Stimulated activated CD8-positive, alpha-beta memory T cell treated with anti-CD3 and anti-CD28 coated beads, Interleukin-12 subunit alpha, Interleukin-12 subunit beta, amount 100 ng/mL, for 24 hours (primary cell): Measurements from ENCODE around the gene TENM3.

Source experiments
- DNase-seq: peaks from one replicate; pipeline ENCODE4 v3.0.0-alpha.2; 2020; ENCODE audit errors: extremely low read depth

TENM3 gene

DNA sequence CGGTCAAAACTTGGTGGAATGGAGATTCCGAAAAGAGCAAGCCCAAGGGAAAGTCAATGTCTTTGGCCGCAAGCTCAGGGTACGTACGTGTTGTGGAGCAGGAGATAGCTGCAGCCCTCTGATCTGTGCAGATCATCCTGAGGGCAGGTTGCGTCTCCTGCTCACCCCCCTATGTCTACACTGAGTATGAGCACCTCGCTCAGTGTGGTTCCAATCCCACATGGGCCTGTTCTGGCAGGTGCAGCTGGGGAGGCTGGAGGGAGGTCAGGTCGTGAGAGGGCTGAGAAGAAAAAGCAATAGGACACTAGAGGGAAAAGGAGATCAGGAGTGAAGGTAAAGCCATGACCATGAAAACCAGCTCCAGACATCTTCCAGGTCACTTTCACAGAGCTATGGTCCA lies 531.9 kb downstream of the TENM3 start:
- DNase-seq = no peak

DNA sequence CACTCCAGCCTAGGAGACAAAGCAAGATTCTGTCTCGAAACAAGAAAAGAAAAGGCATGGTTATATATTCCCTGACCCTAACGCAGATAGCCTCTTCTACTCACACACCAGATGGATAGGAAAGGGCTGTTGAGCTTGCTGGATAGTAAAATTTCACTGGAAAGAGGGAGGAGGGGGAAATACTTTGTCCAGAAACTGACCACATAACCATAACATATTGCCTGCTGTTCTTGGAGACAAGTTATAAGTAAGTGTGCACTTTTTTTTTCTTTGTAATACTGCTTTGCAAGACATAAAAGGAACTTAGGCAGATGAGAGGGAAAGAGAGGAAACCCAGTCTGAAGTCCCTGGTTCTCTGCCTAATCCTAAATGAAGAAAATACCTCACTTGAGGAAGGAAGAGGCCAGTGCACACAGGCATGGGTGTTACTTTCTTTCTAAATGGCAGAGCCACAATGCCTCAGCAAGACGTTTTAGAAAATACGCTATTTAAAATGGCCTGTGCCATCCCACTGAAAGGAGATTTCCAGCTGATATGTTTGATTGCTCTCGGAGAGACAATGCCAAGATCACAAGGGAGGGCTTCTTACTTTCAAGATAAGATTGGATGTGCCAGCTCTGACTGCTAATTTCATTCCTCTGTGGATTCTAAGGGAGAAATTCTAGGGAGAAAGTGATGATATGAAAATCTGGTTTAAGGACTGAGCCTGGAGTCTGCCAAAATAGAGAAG lies 533.3 kb downstream of the TENM3 start:
- DNase-seq = no peak

DNA sequence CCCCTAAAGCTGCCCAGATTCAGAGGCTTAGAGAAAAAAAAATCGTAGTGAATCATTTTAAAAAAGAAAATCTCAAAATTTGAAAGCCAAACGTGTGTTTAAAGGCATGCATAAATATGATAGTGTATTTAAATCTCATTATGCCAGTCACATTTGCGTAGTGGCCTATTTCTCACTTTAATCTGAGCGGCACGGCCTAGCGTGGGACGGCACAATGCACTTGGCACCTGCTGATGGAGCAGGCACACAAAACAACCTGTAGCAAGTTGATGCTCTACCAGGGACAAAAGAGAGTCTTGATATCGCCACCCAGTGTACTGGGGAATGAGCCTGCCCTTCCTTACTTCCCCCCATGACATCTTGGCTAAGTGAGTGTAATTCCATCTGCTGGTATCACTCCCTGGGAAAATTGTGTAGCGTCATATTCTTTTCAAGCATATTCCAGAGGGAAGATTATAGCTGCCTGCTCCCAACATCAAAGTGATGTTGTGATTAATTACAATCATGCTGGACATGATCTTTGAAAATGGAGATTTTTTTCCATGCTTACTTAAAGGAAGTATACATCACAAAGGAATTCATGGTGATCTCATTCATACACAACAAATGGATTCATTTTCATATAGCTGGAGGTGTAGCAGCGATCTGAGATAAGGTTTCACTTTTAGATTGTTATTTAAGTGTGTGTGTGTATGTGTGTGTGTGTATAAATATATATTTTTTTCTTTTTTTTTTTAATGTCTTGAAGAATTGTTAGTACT lies 535.2 kb downstream of the TENM3 start:
- DNase-seq = no peak

DNA sequence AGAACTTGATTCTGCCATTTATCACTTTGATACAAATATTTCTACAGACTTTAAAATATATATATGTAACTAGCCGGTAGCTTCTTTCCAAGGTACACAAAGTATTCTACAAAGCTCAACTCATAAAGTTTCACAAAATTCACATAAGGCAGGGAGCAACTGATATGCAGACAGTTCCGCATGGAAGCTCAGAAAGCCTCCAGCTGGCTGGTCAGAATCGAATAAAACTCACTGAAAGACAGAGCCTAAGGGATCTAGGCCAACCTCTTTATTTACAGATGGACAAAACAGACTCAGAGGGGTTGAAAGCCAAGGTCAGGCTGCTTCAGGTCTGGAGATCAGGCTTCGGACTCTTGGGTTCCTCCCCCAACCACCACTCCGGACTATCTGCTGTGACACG lies 543.8 kb downstream of the TENM3 start:
- no peak for DNase-seq

DNA sequence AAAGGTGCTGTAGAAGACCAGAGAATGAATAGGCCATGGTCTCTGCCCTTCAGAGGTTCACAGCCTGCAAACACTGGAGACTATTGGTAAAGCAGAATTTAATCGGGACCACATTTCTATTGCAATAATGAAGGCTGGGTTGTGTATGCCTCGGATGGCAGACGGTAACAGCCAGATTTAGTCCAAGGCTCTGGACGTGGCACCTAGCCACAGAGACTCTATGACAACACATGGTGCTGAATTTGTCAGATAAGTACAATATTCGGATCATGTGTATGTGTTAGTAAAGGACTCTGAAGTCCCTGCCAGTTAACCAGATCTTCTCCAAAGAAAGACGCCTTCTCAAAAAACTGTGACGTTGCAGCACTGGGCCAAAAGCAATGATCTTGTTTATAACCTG lies 545.0 kb downstream of the TENM3 start:
- no peak for DNase-seq

DNA sequence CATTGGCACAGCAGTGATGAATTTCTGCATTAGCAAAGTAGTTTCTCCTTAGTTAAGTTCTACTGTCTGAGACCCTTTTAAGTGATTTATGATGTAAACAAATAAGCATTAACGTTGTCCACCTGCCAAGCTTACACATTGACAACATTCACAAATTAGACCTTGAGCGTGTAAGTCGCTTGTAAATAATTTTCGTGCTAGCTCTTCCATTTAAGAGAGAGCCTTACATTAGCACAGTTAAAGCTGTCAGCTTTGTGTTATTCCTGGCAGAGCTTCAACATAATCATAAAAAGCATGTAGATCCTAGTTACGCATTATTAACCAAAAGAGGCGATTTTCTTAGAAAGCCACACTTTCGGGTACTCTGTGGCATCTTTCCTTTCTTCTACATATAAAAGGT lies 546.3 kb downstream of the TENM3 start:
- no peak for DNase-seq

DNA sequence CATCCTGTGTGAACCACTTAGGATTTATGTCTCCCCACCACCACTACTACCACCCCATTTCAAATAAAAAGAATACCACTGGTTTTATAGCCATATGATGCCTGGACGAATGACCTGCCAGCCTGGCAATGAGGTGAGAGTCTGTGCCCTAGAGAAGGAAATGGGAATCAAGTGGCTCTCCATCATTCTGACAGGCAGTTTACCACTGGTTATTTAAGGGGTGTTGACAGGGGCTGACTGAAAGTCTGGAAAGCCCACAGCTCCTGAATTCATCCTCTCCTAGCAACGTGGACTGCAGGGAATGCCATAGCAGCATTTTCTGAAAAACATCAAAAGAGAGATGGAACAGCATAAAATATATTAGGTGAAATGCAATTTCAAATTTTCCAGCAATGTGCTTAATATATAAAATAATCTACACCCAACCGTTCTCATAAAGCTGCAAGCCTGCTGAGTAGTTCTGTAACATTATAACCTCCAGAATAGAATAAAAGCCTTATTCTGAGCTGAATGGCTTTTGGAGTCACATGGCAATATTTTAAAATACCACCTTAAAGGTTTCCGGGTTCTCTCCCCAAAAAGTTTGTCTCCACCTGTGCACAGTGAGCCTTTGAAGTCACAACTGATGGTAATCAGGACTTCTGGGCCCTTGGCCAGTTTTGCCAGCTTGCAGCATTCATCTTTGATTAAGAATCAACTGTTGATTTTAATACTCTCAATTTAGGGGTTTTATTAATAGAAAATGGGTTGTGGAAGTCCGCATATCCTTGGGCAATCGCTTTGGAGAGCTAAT lies 552.4 kb downstream of the TENM3 start:
- no peak for DNase-seq

DNA sequence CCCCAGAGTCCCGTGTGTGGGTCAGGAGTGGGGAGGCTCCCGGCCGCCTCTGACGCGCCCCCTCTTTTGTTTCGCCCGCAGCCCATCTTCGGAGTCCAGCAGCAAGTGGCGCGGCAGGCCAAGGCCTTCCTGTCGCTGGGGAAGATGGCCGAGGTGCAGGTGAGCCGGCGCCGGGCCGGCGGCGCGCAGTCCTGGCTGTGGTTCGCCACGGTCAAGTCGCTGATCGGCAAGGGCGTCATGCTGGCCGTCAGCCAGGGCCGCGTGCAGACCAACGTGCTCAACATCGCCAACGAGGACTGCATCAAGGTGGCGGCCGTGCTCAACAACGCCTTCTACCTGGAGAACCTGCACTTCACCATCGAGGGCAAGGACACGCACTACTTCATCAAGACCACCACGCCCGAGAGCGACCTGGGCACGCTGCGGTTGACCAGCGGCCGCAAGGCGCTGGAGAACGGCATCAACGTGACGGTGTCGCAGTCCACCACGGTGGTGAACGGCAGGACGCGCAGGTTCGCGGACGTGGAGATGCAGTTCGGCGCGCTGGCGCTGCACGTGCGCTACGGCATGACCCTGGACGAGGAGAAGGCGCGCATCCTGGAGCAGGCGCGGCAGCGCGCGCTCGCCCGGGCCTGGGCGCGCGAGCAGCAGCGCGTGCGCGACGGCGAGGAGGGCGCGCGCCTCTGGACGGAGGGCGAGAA lies 556.5 kb downstream of the TENM3 start:
- DNase-seq = no peak

DNA sequence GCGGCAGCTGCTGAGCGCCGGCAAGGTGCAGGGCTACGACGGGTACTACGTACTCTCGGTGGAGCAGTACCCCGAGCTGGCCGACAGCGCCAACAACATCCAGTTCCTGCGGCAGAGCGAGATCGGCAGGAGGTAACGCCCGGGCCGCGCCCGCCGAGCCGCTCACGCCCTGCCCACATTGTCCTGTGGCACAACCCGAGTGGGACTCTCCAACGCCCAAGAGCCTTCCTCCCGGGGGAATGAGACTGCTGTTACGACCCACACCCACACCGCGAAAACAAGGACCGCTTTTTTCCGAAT lies 557.0 kb downstream of the TENM3 start:
- no peak for DNase-seq

DNA sequence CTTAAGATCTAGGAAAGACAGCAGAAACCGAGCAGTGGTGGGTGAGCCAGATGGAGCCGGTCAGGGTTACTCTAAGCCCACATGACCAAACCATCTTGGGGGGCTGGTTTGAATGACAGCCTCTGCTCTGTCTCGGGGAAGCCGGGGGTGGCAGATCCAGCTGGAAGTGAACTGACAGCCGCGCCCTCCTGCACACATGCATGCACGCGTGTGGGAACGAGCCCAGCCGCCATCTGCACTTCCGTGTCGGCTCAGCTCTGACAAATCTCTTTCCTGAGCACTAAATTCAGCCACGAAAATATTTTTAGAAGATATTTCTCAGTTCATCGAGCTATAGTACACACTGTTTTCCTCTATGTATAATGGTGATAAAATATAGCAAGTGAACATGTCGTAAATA lies 558.4 kb downstream of the TENM3 start:
- no peak for DNase-seq

DNA sequence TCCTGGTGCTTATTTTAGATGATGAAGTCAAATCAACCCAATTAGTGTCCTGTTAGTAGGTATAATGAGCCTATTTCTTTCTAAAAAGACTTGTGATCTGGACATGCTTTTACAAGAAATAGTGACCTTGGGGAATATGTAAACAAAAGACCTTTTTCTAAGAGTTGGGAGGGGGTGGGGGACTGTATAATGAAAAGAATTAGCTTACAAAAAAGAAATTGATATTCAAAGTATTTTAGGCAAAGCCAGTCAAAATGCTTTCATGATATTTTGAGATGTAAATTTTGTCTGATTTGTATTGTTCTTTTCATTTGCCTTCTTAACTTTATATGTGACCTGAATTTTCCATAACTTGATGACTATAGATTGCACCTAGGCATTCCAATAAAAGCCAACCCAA lies 559.4 kb downstream of the TENM3 start:
- no peak for DNase-seq

DNA sequence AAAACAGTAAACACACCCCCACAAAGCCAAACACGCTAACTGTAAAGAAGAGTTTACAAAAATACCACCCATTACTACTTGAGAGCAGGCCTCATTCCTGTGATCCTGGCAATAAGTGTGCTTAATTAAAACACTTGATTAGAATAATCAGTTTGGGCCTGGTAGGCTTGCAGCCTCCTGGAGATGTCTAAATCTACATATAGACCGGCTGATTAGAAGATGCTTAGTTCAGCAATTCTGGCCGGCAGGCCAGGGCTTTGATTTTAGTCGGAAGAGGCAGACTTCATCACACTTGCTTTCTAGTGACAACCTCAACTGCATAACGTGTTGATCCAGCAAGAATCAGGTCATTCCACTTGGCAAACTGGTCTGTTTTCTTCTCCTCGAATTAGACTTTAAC lies 560.0 kb downstream of the TENM3 start:
- no peak for DNase-seq

DNA sequence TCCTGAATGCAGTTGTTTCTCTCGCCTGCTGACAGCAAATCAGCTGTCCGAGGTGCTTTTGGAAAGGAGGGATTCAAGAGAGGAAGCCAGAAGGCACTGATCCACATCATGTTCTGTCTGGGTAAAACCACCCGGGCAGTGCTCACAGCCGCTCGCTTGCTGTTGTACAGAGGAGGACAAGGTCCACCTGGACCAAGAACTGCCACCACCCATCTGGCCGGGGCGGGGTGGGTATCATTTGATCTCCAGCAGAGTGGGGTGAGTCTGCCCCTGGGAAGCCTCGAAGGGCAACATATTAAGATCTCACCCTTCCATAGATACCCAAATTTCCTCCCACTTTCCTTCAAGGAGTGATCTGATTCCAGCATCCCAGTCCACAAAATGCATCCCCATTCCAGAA lies 560.9 kb downstream of the TENM3 start:
- no peak for DNase-seq

DNA sequence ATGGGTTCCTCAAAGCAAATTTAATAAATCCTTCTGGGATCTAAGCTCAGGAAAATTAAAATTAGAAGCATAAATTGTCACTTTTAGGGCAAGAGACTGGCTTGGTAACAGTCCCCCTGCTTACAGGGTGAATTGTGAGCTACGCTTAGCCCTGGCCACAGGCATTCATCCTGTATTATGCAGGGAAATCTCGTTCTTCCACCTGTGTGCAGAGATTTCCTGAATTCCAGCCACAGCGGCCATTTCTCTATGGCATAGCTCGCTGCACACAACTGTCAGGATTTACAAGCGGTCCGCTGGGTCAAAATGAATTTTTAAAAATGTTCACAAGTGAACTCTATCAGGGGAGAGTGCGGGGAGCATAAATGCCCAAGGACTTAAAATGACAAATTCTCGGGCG lies 562.1 kb downstream of the TENM3 start:
- no peak for DNase-seq

DNA sequence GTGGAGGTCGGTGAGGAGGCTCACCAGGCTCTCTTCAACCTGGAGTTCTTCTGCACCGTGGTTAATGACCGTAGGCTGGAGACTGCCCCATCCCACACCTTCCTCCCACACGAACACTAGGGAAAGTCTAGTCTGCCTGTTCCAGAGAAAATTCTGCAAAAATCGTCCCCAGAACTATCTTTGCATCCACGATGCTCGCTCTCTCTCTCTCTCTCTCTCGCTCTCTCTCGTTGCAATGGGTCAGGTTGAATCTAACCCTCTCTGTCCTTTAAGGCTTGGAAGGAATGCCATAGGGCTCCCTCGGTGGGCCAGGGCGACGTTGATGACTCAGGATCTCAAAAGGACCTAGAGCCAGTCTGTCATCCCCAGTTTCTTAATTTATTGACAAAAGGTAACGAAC lies 562.5 kb downstream of the TENM3 start:
- DNase-seq = no peak

DNA sequence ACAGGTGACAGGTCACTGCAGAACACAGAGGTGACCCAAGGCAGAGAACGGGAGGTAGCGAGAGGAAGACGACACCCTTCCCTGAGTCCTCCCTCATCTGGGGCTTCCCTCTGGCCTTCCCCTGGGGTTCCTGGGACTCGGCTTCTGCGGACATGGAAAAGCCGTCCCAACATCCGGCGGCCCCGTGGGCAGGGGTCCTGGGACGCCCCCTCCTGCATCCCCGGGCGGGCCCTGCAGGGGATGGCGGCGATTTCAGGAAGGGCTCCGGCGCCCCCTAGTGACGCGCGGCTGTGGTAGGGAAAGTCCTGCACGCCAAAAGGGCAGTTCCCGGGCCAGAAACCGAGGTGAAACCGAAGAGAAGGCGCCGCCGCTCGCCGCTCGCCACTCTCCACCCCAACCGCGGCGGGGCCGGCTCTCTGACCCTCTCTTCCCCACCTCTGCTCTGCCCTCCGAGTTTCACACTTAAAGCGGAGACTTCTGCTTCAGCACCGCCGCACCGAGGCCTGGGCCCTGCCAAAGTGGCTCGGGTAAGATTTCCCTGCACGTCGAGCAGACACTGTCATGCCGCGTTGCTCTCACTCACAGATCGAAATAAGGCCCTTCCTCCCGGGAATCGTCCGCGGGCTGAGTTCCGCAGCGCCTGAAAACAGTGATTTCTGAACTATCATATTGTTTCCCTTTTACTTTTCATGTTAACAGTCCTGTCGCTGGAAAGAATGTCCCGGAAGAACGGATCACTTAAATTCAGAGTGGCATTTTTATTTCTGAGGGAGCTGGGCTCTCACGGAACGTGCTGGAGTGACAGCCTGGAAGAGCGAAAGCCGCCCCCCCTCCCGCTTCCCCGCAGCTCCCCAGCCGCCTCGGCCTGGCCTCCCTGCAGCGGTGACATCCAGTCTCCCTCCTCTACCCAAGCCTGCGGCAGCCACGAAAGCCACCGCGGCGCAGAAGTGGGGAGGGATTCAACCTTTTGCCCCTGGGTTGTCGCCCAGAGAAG lies 563.4 kb downstream of the TENM3 start:
- DNase-seq = peak; percentile 22

DNA sequence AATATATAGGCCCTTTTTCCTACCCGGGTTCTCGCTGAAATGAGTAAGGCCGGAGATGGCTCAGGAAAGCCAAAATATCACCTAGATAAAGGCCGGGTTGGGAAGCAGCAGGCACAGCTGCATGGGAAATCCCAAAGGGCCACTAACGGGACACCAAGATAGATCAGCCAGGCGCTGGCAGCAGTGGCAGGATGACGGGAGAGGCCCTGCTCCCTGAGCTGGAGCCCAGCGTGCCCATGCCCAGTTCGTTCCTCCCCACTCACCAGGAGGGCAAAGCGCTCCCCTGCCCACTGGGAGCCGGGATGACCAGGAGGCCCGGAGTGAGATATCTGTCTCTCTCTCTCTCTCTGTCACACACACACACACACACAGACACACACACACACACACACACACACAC lies 564.1 kb downstream of the TENM3 start:
- DNase-seq = no peak

DNA sequence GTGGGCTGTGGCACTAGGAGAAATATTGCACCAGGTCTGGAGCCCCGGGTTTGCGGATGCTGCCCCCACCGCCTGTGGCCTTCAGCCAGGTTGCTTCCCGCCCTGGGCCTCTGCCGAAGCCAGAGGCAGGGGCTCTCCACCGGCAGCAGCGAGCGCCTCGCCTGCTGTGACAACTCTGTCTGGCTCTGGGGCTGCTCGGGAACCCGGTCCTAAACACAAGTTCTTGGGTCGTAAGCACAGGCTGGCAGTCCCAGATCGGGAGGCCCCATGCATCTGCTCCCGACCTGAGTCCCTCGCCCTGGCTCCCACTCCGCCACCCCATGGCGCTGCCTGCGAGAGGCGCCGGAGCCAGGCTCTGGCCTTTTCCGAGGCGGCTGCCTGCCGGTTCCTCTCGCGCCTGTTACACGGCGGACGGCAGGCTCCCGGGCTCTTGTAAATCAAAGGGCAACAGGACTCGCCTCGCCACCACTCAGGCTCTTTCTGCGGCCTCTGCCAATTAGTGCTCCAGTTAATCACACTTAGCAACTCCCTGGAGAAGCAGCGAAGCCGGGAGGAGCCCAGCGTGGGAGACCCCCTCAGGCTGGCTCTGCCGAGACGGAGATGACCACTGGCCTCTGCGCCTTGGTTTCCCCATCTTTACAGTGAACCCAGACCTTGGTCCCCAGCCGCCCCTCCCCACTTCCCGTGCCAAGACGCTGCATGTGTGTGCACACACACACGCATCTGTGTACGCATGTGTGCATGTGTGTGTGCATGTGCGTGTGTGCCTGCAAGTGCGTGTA lies 564.8 kb downstream of the TENM3 start:
- DNase-seq = no peak

DNA sequence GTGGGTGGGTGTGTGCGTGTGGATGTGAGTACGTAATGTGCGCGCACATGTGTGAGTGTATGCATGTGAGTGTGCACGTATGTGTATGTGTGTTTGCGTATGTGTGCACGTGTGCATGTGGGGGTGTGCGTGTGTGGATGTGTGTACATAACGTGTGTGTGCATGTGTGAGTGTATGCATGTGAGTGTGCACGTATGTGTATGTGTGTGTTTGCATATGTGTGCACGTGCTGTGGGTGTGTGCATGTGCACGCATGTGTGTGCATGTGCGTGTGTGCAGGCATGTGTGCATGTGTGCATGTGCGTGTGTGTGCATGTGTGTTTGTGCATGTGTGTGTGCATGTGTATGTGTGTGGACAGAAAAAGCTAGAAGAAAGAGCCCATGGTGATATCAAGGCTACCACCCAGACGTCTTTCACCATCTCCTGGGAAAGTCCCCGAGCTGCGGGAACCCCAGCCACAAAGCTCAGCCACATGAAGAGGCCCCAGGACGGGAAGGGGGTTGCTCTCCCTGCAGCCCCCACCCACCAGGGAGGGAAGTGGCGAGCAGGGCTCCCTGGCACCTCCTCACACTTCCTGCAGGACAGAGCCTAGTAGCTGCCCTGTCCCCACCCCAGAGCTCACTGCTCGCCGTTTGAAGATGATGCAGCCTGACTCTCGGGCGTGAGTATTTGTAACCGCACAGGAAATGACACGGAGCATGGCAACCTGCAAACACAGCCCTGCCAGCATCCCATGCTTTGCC lies 565.6 kb downstream of the TENM3 start:
- peak; percentile 39 for DNase-seq
